HG03520 (cell line): Measurements from ENCODE around the gene DHRS7.

Experiments
- ATAC-seq: cut with Tn5 transposase; IDR thresholded peaks from one replicate; pipeline ENCODE4 v1.9.1; 2021; ENCODE audit warnings: mild to moderate bottlenecking, moderate library complexity; ENCODE audit not compliant: unreplicated experiment

DHRS7 gene

GRCh38 chr14:60188115-60188514 is 22.9 kb upstream of the DHRS7 start:
- ATAC-seq, result no peak

GRCh38 chr14:60184905-60185555 is 19.8 kb upstream of the DHRS7 start:
- ATAC-seq, result no peak

GRCh38 chr14:60184146-60184904 is 19.1 kb upstream of the DHRS7 start:
- ATAC-seq, result peak; percentile 39

- peak; percentile 20 for ATAC-seq
Observed at GRCh38 chr14:60183741-60184140, 18.5 kb upstream of the DHRS7 start.

GRCh38 chr14:60183138-60183537 is 17.9 kb upstream of the DHRS7 start:
- ATAC-seq, result no peak

GRCh38 chr14:60179431-60179869 is 14.3 kb upstream of the DHRS7 start:
- ATAC-seq, result no peak

- no peak for ATAC-seq
Observed at GRCh38 chr14:60178820-60179219, 13.6 kb upstream of the DHRS7 start.

- ATAC-seq, result no peak
Observed at GRCh38 chr14:60178164-60178563, 13.0 kb upstream of the DHRS7 start.

GRCh38 chr14:60175255-60175902 is 10.2 kb upstream of the DHRS7 start:
- no peak for ATAC-seq

- no peak for ATAC-seq
Observed at GRCh38 chr14:60174352-60175254, 9.4 kb upstream of the DHRS7 start.

- no peak for ATAC-seq
Observed at GRCh38 chr14:60171690-60172089, 6.5 kb upstream of the DHRS7 start.

- ATAC-seq, result no peak
Observed at GRCh38 chr14:60170948-60171347, 5.8 kb upstream of the DHRS7 start.

GRCh38 chr14:60169722-60170121 is 4.5 kb upstream of the DHRS7 start:
- ATAC-seq, result no peak

- ATAC-seq, result no peak
Observed at GRCh38 chr14:60166142-60166541, 944 bp upstream of the DHRS7 start.

- ATAC-seq, result peak; percentile 16
Observed at GRCh38 chr14:60165547-60165876, 314 bp upstream of the DHRS7 start.

GRCh38 chr14:60164404-60164711 is 840 bp downstream of the DHRS7 start:
- ATAC-seq, result peak; percentile 5

- no peak for ATAC-seq
Observed at GRCh38 chr14:60163693-60164092, 1.5 kb downstream of the DHRS7 start.

GRCh38 chr14:60161196-60162107 is 3.7 kb downstream of the DHRS7 start:
- no peak for ATAC-seq

- ATAC-seq, result no peak
Observed at GRCh38 chr14:60160422-60160821, 4.8 kb downstream of the DHRS7 start.

GRCh38 chr14:60154671-60155070 is 10.5 kb downstream of the DHRS7 start:
- ATAC-seq, result no peak
